Astrocyte (in vitro differentiated cells and primary cell): ENCODE results near the gene DOCK2. TPM values are rescaled to one million over a fixed set of nuclear protein-coding genes. Genes with fewer than 3 reads are reported as not detected.

Experiments used
- DNase-seq: peaks from one replicate; pipeline ENCODE4 v3.0.0-alpha.2; 2010; ENCODE audit warnings: low read depth
- FAIRE-seq: peaks from 2 replicates; lab custom pipeline; 2011; peaks lifted over from hg19 to GRCh38; lab: Jason Lieb, UNC
- H2AFZ ChIP-seq: 2 replicates; pipeline ENCODE4 v1.6.0; 2012; ENCODE audit warnings: low read depth, low read length, inconsistent platforms
- H3K27ac ChIP-seq: 2 replicates; pipeline ENCODE4 v1.5.1; 2011; ENCODE audit warnings: low read depth, low read length, inconsistent platforms
- H3K27me3 ChIP-seq: 2 replicates; pipeline ENCODE4 v1.6.0; 2011; ENCODE audit warnings: low read length, inconsistent platforms; ENCODE audit not compliant: insufficient read depth
- H3K36me3 ChIP-seq: 2 replicates; pipeline ENCODE4 v1.5.1; 2011; ENCODE audit warnings: low read length, inconsistent platforms; ENCODE audit not compliant: insufficient read depth
- H3K4me1 ChIP-seq: 2 replicates; pipeline ENCODE4 v1.5.1; 2011; ENCODE audit warnings: low read length, inconsistent platforms; ENCODE audit not compliant: insufficient read depth
- H3K4me2 ChIP-seq: 2 replicates; pipeline ENCODE4 v1.6.0; 2012; ENCODE audit warnings: low read length, inconsistent platforms
- H3K4me3 ChIP-seq: 2 replicates; pipeline ENCODE4 v1.5.1; 2011; ENCODE audit warnings: low read depth, mild to moderate bottlenecking, low read length, inconsistent platforms; ENCODE audit not compliant: insufficient read depth
- H3K79me2 ChIP-seq: 2 replicates; pipeline ENCODE4 v1.6.0; 2012; ENCODE audit warnings: mild to moderate bottlenecking, low read length, inconsistent platforms; ENCODE audit not compliant: insufficient read depth
- H3K9ac ChIP-seq: 2 replicates; pipeline ENCODE4 v1.6.0; 2012; ENCODE audit warnings: mild to moderate bottlenecking, low read length, inconsistent platforms
- H3K9me3 ChIP-seq: 2 replicates; pipeline ENCODE4 v1.5.1; 2012; ENCODE audit warnings: low read depth, mild to moderate bottlenecking, low read length, inconsistent platforms; ENCODE audit not compliant: insufficient read depth
- H4K20me1 ChIP-seq: 2 replicates; pipeline ENCODE4 v1.6.0; 2012; ENCODE audit warnings: low read length, inconsistent platforms; ENCODE audit not compliant: insufficient read depth
- H3K27ac Mint-ChIP-seq: one replicate; pipeline ENCODE4 v1.8.0; 2021; ENCODE audit warnings: mild to moderate bottlenecking, mixed read lengths; ENCODE audit not compliant: unreplicated experiment
- H3K27me3 Mint-ChIP-seq: one replicate; pipeline ENCODE4 v1.8.0; 2021; ENCODE audit warnings: low read depth, mixed read lengths; ENCODE audit not compliant: unreplicated experiment
- H3K36me3 Mint-ChIP-seq: one replicate; pipeline ENCODE4 v1.8.0; 2021; ENCODE audit warnings: low read depth, mixed read lengths; ENCODE audit not compliant: unreplicated experiment
- H3K4me1 Mint-ChIP-seq: one replicate; pipeline ENCODE4 v1.8.0; 2021; ENCODE audit warnings: low read depth, mixed read lengths; ENCODE audit not compliant: unreplicated experiment
- H3K4me3 Mint-ChIP-seq: one replicate; pipeline ENCODE4 v1.8.0; 2021; ENCODE audit warnings: mild to moderate bottlenecking, moderate library complexity, mixed read lengths; ENCODE audit not compliant: unreplicated experiment
- H3K9me3 Mint-ChIP-seq: one replicate; pipeline ENCODE4 v1.8.0; 2021; ENCODE audit warnings: mild to moderate bottlenecking, mixed read lengths; ENCODE audit not compliant: unreplicated experiment
- EZH2 ChIP-seq: IDR thresholded peaks from 2 replicates; pipeline ENCODE4 v1.6.1; 2012; ENCODE audit warnings: mild to moderate bottlenecking, low read length, inconsistent platforms; ENCODE audit not compliant: insufficient read depth
- total RNA-seq: library from RNA; stranded (reverse); gene quantifications from 2 replicates; pipeline ENCODE4 v1.2.1, GENCODE V29; 2021
- TF ChIP-seq, protein P1 (sequence below): IDR thresholded peaks from 2 replicates; pipeline ENCODE4 v1.5.1; 2011; ENCODE audit warnings: low read depth, mild to moderate bottlenecking, inconsistent platforms, low read length, moderate library complexity; ENCODE audit not compliant: insufficient read depth

Gene DOCK2
- total RNA-seq, 1 donor from 2014 or later, result 0.66 TPM

DNA sequence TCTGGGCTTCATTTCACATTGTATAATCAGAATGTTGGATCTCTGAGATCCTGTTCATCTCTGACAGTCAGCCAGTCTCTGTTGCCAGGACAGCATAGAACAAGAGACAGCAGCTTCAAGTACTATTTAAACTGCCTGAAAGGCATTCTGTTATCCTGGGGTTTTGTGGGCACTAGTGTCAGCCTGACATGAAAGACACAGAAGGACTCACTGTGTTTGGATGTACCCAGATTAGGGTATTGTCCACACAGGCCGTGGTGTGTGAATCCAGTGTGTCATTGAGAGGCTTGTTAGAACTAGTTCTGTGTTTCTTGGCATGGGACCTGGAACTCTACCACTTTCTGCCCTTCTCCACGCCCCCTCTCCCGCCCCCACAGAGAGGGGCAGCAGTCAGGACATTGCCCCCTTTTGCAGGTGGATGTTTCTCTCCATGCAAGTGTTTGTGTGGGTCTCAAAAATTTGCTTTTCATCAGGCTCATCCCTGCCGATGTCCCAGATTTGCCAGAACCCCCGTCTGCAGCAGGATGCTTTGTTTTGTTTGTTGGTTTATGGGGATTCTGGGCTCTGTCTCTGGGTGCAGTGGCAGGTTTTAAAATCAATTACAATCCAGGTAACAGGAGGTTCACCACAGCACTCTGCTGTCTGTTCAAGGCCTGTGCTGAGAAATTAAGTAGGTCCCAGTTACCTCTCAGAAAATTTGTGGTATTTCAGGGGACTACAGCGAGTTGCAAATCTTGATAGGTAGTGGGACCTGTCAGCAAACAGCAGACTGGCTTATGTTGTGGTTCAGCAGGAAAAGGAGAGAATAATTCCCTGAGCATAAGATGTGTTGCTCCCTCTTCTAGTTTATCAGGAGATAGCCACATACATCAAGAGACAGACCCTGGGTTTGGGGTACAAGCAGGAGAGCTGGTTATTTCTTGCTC lies 144.6 kb downstream of the DOCK2 start:
- Mint-ChIP-seq H3K36me3 (no peaks in the 10 kb centered on the region), H3K4me1 (peaks cover 7% of the 10 kb centered on the region), H3K9me3 (no peaks in the 10 kb centered on the region), H3K27ac (no peak overlapping the region), H3K27me3 (peaks cover 3% of the 10 kb centered on the region), H3K4me3 (no peak overlapping the region)
- H3K4me3 ChIP-seq, result no peak overlapping the region
- no peaks in the 10 kb centered on the region for H3K27me3 ChIP-seq
- FAIRE-seq, result no peak
- H3K9me3 ChIP-seq, result no peaks in the 10 kb centered on the region
- H2AFZ ChIP-seq, result no peak overlapping the region
- H4K20me1 ChIP-seq, result no peaks in the 10 kb centered on the region
- no peaks in the 10 kb centered on the region for H3K79me2 ChIP-seq
- no peak overlapping the region for H3K9ac ChIP-seq
- no peak for DNase-seq
- H3K27ac ChIP-seq, result no peak overlapping the region
- H3K36me3 ChIP-seq, result no peaks in the 10 kb centered on the region
- no peak overlapping the region for H3K4me2 ChIP-seq
- peaks cover 10% of the 10 kb centered on the region for H3K4me1 ChIP-seq
- no peak for TF ChIP-seq EZH2
- TF ChIP-seq, protein P1, sequence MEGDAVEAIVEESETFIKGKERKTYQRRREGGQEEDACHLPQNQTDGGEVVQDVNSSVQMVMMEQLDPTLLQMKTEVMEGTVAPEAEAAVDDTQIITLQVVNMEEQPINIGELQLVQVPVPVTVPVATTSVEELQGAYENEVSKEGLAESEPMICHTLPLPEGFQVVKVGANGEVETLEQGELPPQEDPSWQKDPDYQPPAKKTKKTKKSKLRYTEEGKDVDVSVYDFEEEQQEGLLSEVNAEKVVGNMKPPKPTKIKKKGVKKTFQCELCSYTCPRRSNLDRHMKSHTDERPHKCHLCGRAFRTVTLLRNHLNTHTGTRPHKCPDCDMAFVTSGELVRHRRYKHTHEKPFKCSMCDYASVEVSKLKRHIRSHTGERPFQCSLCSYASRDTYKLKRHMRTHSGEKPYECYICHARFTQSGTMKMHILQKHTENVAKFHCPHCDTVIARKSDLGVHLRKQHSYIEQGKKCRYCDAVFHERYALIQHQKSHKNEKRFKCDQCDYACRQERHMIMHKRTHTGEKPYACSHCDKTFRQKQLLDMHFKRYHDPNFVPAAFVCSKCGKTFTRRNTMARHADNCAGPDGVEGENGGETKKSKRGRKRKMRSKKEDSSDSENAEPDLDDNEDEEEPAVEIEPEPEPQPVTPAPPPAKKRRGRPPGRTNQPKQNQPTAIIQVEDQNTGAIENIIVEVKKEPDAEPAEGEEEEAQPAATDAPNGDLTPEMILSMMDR, result no peak

DNA sequence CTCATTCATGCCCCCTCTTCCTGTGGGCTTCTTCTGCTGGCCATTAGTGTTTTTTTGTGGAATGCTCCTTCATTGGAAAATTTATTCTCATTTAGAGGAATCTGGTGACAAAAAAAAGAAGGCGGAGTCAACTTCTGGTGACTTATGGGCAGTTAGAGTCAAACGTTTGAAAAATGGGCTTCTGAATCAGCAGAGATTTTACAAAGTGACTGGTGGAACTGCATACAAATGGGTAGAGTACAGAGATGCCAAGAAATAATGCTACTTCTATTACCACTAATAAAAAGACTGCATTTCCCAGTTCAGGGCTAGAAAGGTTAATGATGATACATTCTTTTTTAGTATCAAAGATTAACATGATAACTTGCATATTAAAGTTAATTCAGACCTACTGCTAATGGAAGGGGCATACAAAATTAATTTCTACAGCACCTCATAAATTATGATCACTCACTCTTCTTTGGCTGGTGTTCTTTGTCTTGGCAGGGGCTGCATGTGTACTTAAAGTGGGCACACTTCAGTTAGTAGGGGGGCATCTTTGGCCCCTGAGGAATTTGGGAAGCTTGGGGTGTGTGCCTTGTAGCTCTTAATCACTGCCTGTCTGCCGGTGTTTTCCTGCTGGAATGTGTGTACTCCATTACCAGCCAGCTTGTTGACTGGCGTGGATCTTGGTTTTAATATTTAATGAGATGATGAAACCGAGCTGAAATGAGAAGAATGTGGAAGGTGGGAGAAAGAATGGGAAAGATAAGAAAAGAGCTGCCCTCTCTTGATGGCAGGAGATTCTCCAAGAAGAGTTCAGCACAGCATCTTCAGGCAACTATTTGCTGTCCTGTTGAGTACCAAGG lies 148.9 kb downstream of the DOCK2 start:
- TF ChIP-seq EZH2, result no peak
- TF ChIP-seq, protein P1, result no peak
- Histone ChIP-seq H3K4me2 (peak overlapping the region; percentile 30), H3K9me3 (no peaks in the 10 kb centered on the region), H3K9ac (no peak overlapping the region), H3K27me3 (no peaks in the 10 kb centered on the region), H3K27ac (no peak overlapping the region), H3K4me1 (peaks cover 18% of the 10 kb centered on the region), H3K4me3 (no peak overlapping the region), H4K20me1 (no peaks in the 10 kb centered on the region), H3K36me3 (no peaks in the 10 kb centered on the region), H3K79me2 (no peaks in the 10 kb centered on the region), H2AFZ (no peak overlapping the region)
- peaks cover 10% of the 10 kb centered on the region for H3K4me1 Mint-ChIP-seq
- peaks cover 1% of the 10 kb centered on the region for H3K27me3 Mint-ChIP-seq
- DNase-seq (peak; percentile 57), FAIRE-seq (no peak)
- H3K36me3 Mint-ChIP-seq, result no peaks in the 10 kb centered on the region
- no peaks in the 10 kb centered on the region for H3K9me3 Mint-ChIP-seq
- H3K4me3 Mint-ChIP-seq, result peak overlapping the region; percentile 5
- H3K27ac Mint-ChIP-seq, result peak overlapping the region; percentile 89
